HCT116 (cell line): ENCODE measurements around the gene XK. TPM values are rescaled to one million over a fixed set of nuclear protein-coding genes. Genes with fewer than 3 reads are reported as not detected.

ENCODE experiments used
- total RNA-seq: library from RNA; stranded (reverse); gene quantifications from one replicate; pipeline ENCODE4 v1.2.1, GENCODE V29; 2021; ENCODE audit not compliant: unreplicated experiment

XK gene
- total RNA-seq, 1 experiment from 2014 or later = 2.6 TPM

Other genes with a start within 250 kb of the XK start
- 2.4 TPM for gene LANCL3, start 114.1 kb upstream of the XK start, total RNA-seq
- gene CYBB, start 94.3 kb downstream of the XK start, total RNA-seq = 0.59 TPM
- 20.9 TPM for gene DYNLT3, start 161.8 kb downstream of the XK start, total RNA-seq